CD4-positive, alpha-beta memory T cell (primary cell): Measurements from ENCODE around the gene STEAP1. TPM values are rescaled to one million over a fixed set of nuclear protein-coding genes. Genes with fewer than 3 reads are reported as not detected.
"Not testable (repeated sequence)": the region's sequence is repeated elsewhere in the genome, so short reads cannot be mapped to it uniquely, and the experiment has no call there.

Experiments
- CTCF ChIA-PET: fragments of 350-600 bp; sonication (Branson Sonifier 250); formaldehyde crosslinking; loops from one replicate; lab custom pipeline; 2021; ENCODE audit warnings: inconsistent platforms; ENCODE audit not compliant: partially characterized antibody; lab: Charles Lee
- POLR2A ChIA-PET: fragments of 350-600 bp; sonication (Branson Sonifier 250); formaldehyde crosslinking; loops from one replicate; lab custom pipeline; 2021; ENCODE audit not compliant: partially characterized antibody; lab: Charles Lee
- DNase-seq, 5 donors: peaks; one replicate each; pipeline versions ENCODE4 v3.0.0 to v3.0.0-alpha.2; 2020 to 2022; ENCODE audit warnings: mixed read lengths in 1 of 5
- H3K27ac ChIP-seq: one replicate; pipeline ENCODE4 v1.7.0; 2013; ENCODE audit warnings: low read depth, low read length
- H3K27me3 ChIP-seq: 2 replicates; pipeline ENCODE4 v1.7.0; 2013; ENCODE audit warnings: mild to moderate bottlenecking, low read length, moderate library complexity; ENCODE audit not compliant: insufficient read depth
- H3K36me3 ChIP-seq: 2 replicates; pipeline ENCODE4 v1.7.0; 2013; ENCODE audit warnings: mild to moderate bottlenecking, low read length, moderate library complexity; ENCODE audit not compliant: insufficient read depth
- H3K4me1 ChIP-seq: 2 replicates; pipeline ENCODE4 v1.7.0; 2013; ENCODE audit warnings: mild to moderate bottlenecking, low read length, moderate library complexity; ENCODE audit not compliant: insufficient read depth
- H3K4me3 ChIP-seq, 2 donors: one replicate each; pipeline ENCODE4 v1.7.0; 2013; ENCODE audit warnings: low read length in 2 of 2, mild to moderate bottlenecking in 1 of 2
- H3K9me3 ChIP-seq, 2 donors: one replicate each; pipeline ENCODE4 v1.7.0; 2013; ENCODE audit warnings: low read length in 2 of 2, control low read depth in 1 of 2; ENCODE audit not compliant: control insufficient read depth in 1 of 2
- H3K27ac Mint-ChIP-seq, 7 donors: one replicate each; pipeline ENCODE4 v1.8.0; 2020 to 2021; ENCODE audit warnings: mixed read lengths in 7 of 7, mild to moderate bottlenecking in 6 of 7, inconsistent platforms in 3 of 7, moderate library complexity in 3 of 7
- H3K27me3 Mint-ChIP-seq, 2 donors: one replicate each; pipeline ENCODE4 v1.8.0; 2020 to 2021; ENCODE audit warnings: mixed read lengths in 2 of 2
- H3K36me3 Mint-ChIP-seq, 2 donors: one replicate each; pipeline ENCODE4 v1.8.0; 2020 to 2021; ENCODE audit warnings: mixed read lengths in 2 of 2, inconsistent platforms in 1 of 2, mild to moderate bottlenecking in 1 of 2
- H3K4me1 Mint-ChIP-seq, 4 donors: one replicate each; pipeline ENCODE4 v1.8.0; 2020 to 2021; ENCODE audit warnings: mixed read lengths in 4 of 4, mild to moderate bottlenecking in 1 of 4
- H3K4me3 Mint-ChIP-seq, 8 donors: one replicate each; pipeline ENCODE4 v1.8.0; 2020 to 2021; ENCODE audit warnings: mixed read lengths in 8 of 8, mild to moderate bottlenecking in 7 of 8, moderate library complexity in 6 of 8, inconsistent platforms in 3 of 8
- H3K9me3 Mint-ChIP-seq, 8 donors: one replicate each; pipeline ENCODE4 v1.8.0; 2020 to 2021; ENCODE audit warnings: mixed read lengths in 8 of 8, mild to moderate bottlenecking in 5 of 8, inconsistent platforms in 3 of 8, moderate library complexity in 1 of 8
- intact Hi-C: fragments of 100-400 bp; cut with micrococcal nuclease; formaldehyde crosslinking; loops from one replicate; pipeline ENCODE4 v1.15.1; 2023
- polyA plus RNA-seq, 2 donors: library from polyadenylated mRNA; unstranded; fragments of 300-500 nt; fragmentation: Illumina TruSeq; gene quantifications; one replicate each; pipeline ENCODE4 v1.2.3, GENCODE V29; 2021
- total RNA-seq, 2 experiments: library from RNA; stranded (reverse); gene quantifications; one replicate each; pipeline ENCODE4 v1.2.3, GENCODE V29; 2021

STEAP1 gene
- total and polyA plus RNA-seq, 4 experiments from 2014 or later, result not detected

DNA sequence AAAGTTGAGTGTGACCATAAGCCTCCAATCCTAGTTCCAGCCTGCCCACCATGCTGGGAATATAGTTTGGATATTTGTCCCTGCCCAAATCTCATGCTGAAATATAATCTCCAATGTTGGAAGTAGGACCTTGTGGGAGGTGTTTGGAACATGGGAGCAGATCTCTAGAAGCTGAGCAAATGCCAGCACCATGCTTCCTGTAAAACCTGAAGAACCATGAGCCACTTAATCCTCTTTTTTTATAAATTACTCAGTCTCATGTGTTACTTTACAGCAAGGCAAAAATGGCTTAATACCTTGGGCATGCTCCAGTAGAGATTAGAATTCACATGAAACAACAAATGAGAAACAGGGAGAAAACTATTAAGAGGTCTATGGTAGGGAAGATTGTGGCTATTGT is 27.2 kb downstream of the STEAP1 start:
- Histone ChIP-seq H3K4me1 (no peaks in the 10 kb centered on the region), H3K9me3 (no peaks in the 10 kb centered on the region), H3K36me3 (no peaks in the 10 kb centered on the region), H3K27me3 (no peaks in the 10 kb centered on the region), H3K27ac (no peak overlapping the region), H3K4me3 (no peak overlapping the region)
- Mint-ChIP-seq H3K27me3 (peaks cover 0 to 3% of the 10 kb centered on the region in 2 donors), H3K27ac (no peak overlapping the region), H3K36me3 (no peaks in the 10 kb centered on the region), H3K9me3 (peaks cover 0 to 7% (median 0%) of the 10 kb centered on the region in 8 donors), H3K4me3 (no peak overlapping the region), H3K4me1 (peaks cover 0 to 8% (median 4%) of the 10 kb centered on the region in 4 donors)
- POLR2A ChIA-PET, result no interaction called here
- CTCF ChIA-PET, result no interaction called here
- no peak for DNase-seq
- intact Hi-C loops, result no loop called here

DNA sequence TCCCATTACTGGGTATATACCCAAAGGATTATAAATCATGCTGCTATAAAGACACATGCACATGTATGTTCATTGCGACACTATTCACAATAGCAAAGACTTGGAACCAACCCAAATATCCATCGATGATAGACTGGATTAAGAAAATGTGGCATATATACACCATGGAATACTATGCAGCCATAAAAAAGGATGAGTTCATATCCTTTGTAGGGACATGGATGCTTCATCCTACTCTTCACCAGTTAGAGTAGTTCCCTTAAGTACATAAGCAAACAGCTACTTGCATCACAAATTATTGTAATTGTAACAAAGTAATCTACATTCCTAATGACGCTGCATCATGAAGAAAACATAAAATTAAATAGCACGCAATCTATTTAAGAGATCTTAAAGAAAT is 32.0 kb downstream of the STEAP1 start:
- H3K27ac Mint-ChIP-seq, H3K36me3 ChIP-seq, intact Hi-C loops, H3K4me1 Mint-ChIP-seq, H3K4me1 ChIP-seq, H3K27me3 Mint-ChIP-seq, H3K4me3 Mint-ChIP-seq, H3K4me3 ChIP-seq, H3K36me3 Mint-ChIP-seq, POLR2A ChIA-PET, H3K27ac ChIP-seq, H3K9me3 ChIP-seq, DNase-seq, CTCF ChIA-PET, H3K27me3 ChIP-seq: not testable (repeated sequence)
- H3K9me3 Mint-ChIP-seq, result peaks cover 0 to 18% (median 4%) of the 10 kb centered on the region in 8 donors

GRCh38 chr7:90187507-90188050 is 33.3 kb downstream of the STEAP1 start:
- H3K27ac ChIP-seq, result no peak overlapping the region
- H3K36me3 ChIP-seq, result no peaks in the 10 kb centered on the region
- H3K9me3 Mint-ChIP-seq, result peaks cover 3 to 31% (median 11%) of the 10 kb centered on the region in 8 donors
- H3K4me3 ChIP-seq, result no peak overlapping the region
- no peaks in the 10 kb centered on the region for H3K9me3 ChIP-seq
- ChIA-PET POLR2A (no interaction called here), CTCF (no interaction called here)
- no peaks in the 10 kb centered on the region for H3K27me3 ChIP-seq
- no peaks in the 10 kb centered on the region for H3K4me1 ChIP-seq
- H3K27me3 Mint-ChIP-seq, result peaks cover 0 to 3% of the 10 kb centered on the region in 2 donors
- intact Hi-C loops, result no loop called here
- no peaks in the 10 kb centered on the region for H3K36me3 Mint-ChIP-seq
- H3K4me1 Mint-ChIP-seq, result no peaks in the 10 kb centered on the region
- no peak overlapping the region for H3K4me3 Mint-ChIP-seq
- DNase-seq, result no peak
- no peak overlapping the region for H3K27ac Mint-ChIP-seq

GRCh38 chr7:90188281-90188680 is 34.0 kb downstream of the STEAP1 start:
- CTCF ChIA-PET, result interaction anchor here (0.7 kb wide), 1 partner anchor 34 kb away, joined by 3 read pairs; the partner anchor contains the start of gene STEAP1
- H3K9me3 ChIP-seq, result no peaks in the 10 kb centered on the region
- intact Hi-C loops, result no loop called here
- Mint-ChIP-seq H3K36me3 (no peaks in the 10 kb centered on the region), H3K4me3 (no peak overlapping the region), H3K9me3 (peaks cover 3 to 38% (median 15%) of the 10 kb centered on the region in 8 donors), H3K27ac (no peak overlapping the region), H3K27me3 (peaks cover 0 to 3% of the 10 kb centered on the region in 2 donors), H3K4me1 (no peaks in the 10 kb centered on the region)
- POLR2A ChIA-PET, result no interaction called here
- no peaks in the 10 kb centered on the region for H3K4me1 ChIP-seq
- H3K4me3 ChIP-seq, result no peak overlapping the region
- no peaks in the 10 kb centered on the region for H3K27me3 ChIP-seq
- no peak overlapping the region for H3K27ac ChIP-seq
- DNase-seq, result no peak
- H3K36me3 ChIP-seq, result no peaks in the 10 kb centered on the region

- no peaks in the 10 kb centered on the region for H3K4me1 ChIP-seq
- ChIA-PET CTCF (no interaction called here), POLR2A (no interaction called here)
- no peaks in the 10 kb centered on the region for H3K36me3 Mint-ChIP-seq
- no peak overlapping the region for H3K27ac Mint-ChIP-seq
- peaks cover 3 to 40% (median 15%) of the 10 kb centered on the region in 8 donors for H3K9me3 Mint-ChIP-seq
- no peak for DNase-seq
- no peaks in the 10 kb centered on the region for H3K36me3 ChIP-seq
- H3K27ac ChIP-seq, result no peak overlapping the region
- no peaks in the 10 kb centered on the region for H3K27me3 ChIP-seq
- H3K4me3 Mint-ChIP-seq, result no peak overlapping the region
- intact Hi-C loops, result no loop called here
- H3K4me3 ChIP-seq, result no peak overlapping the region
- H3K9me3 ChIP-seq, result no peaks in the 10 kb centered on the region
- peaks cover 0 to 1% of the 10 kb centered on the region in 2 donors for H3K27me3 Mint-ChIP-seq
- no peaks in the 10 kb centered on the region for H3K4me1 Mint-ChIP-seq
Observed at GRCh38 chr7:90190995-90191394, 36.7 kb downstream of the STEAP1 start.

GRCh38 chr7:90191648-90192047 is 37.4 kb downstream of the STEAP1 start:
- no peaks in the 10 kb centered on the region for H3K4me1 ChIP-seq
- no peak overlapping the region for H3K4me3 Mint-ChIP-seq
- H3K9me3 ChIP-seq, result no peaks in the 10 kb centered on the region
- H3K27me3 Mint-ChIP-seq, result peaks cover 0 to 1% of the 10 kb centered on the region in 2 donors
- H3K4me3 ChIP-seq, result no peak overlapping the region
- no peaks in the 10 kb centered on the region for H3K36me3 Mint-ChIP-seq
- DNase-seq, result no peak
- peaks cover 3 to 40% (median 16%) of the 10 kb centered on the region in 8 donors for H3K9me3 Mint-ChIP-seq
- no peaks in the 10 kb centered on the region for H3K4me1 Mint-ChIP-seq
- H3K36me3 ChIP-seq, result no peaks in the 10 kb centered on the region
- no peak overlapping the region for H3K27ac Mint-ChIP-seq
- POLR2A ChIA-PET, result no interaction called here
- intact Hi-C loops, result no loop called here
- H3K27ac ChIP-seq, result no peak overlapping the region
- H3K27me3 ChIP-seq, result no peaks in the 10 kb centered on the region
- CTCF ChIA-PET, result no interaction called here

DNA sequence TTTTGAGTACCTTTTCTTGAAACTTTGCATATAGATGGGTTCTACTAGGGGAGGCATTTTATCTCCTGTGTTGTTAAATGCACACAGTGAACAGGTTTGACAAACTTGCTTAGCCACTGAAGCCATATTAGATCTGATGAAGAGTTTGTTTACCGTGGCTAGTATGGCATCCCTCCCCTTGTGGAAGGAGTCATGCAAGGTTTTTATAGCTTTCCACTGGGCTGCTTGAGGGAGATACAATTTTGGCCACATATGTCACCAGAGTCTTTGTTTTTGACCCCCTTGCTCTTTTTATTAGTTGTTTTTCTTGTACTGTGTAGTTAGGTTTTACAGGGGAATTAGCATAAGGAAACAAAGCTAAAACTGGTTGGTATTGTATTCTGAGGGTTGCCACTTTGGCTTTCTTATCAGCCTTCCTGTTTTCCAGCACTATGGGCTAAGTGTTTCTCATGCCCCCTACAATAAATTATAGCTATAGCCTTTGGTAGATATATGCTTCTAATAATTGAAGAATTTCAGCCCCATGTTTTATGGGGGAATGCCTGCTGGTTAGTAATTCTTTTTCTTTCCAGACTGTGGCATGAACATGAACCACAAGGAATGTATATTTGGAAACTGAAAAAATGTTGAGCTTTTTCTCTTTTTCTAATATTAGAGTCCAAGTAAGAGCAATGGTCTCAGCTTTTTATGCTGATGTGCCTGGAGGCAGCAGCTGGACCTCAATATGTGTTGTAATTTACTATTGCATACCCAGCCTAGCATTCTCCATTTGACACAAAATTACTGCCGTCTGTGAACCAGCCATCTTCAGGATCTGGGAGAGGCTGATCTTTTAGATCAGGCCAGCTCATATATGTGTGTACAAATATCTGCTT is 38.8 kb downstream of the STEAP1 start:
- CTCF ChIA-PET, result no interaction called here

More for the DNA sequence above, 38.8 kb downstream of the STEAP1 start:
- Mint-ChIP-seq H3K9me3 (peaks cover 3 to 40% (median 16%) of the 10 kb centered on the region in 8 donors), H3K4me3 (no peak overlapping the region), H3K4me1 (no peaks in the 10 kb centered on the region), H3K27me3 (peaks cover 0 to 1% of the 10 kb centered on the region in 2 donors), H3K27ac (no peak overlapping the region), H3K36me3 (no peaks in the 10 kb centered on the region)
- no peaks in the 10 kb centered on the region for H3K4me1 ChIP-seq
- no peaks in the 10 kb centered on the region for H3K36me3 ChIP-seq
- no peaks in the 10 kb centered on the region for H3K27me3 ChIP-seq
- no peak overlapping the region for H3K27ac ChIP-seq
- intact Hi-C loops, result no loop called here
- H3K4me3 ChIP-seq, result no peak overlapping the region
- no peaks in the 10 kb centered on the region for H3K9me3 ChIP-seq
- POLR2A ChIA-PET, result no interaction called here
- DNase-seq, result no peak
